ENCODE measurements around the gene P4HA2. TPM values are rescaled to one million over a fixed set of nuclear protein-coding genes. Genes with fewer than 3 reads are reported as not detected.
A peak's percentile ranks its signal among the peaks of the same experiment; 100 is the strongest.

The P4HA2 gene
- total RNA-seq, 2 experiments from 2014 or later, result 0.32 to 7.2 TPM

DNA sequence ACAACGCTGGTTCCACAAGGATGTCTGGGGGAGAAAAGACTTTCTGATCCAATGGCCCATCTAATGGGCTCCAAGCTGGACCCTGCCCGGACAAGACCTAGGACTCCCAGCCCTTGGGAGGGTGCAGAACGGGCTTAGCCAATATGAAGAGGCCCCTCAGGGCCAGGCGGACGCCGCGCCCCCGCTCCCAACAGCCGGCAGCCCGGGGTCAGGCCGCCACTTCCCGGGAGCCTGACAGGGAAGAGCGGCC lies 493 bp downstream of the P4HA2 start:
- DNase-seq (ENCODE audit: low spot score), result no peak
- no peak overlapping the region for H2AFZ ChIP-seq (ENCODE audit: low read length)
- peaks cover 52% of the 10 kb centered on the region for H3K4me1 ChIP-seq (ENCODE audit: insufficient read depth, low read length, poor library complexity, severe bottlenecking)
- no peak for TF ChIP-seq EZH2phosphoT487 (IDR thresholded peaks at IDR 0.05; ENCODE audit: borderline replicate concordance, low read depth, low read length)
- TF ChIP-seq, protein P1, sequence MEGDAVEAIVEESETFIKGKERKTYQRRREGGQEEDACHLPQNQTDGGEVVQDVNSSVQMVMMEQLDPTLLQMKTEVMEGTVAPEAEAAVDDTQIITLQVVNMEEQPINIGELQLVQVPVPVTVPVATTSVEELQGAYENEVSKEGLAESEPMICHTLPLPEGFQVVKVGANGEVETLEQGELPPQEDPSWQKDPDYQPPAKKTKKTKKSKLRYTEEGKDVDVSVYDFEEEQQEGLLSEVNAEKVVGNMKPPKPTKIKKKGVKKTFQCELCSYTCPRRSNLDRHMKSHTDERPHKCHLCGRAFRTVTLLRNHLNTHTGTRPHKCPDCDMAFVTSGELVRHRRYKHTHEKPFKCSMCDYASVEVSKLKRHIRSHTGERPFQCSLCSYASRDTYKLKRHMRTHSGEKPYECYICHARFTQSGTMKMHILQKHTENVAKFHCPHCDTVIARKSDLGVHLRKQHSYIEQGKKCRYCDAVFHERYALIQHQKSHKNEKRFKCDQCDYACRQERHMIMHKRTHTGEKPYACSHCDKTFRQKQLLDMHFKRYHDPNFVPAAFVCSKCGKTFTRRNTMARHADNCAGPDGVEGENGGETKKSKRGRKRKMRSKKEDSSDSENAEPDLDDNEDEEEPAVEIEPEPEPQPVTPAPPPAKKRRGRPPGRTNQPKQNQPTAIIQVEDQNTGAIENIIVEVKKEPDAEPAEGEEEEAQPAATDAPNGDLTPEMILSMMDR (conservative IDR thresholded peaks at IDR 0.05; ENCODE audit: low read length), result no peak
- no peaks in the 10 kb centered on the region for H3K9me2 ChIP-seq (ENCODE audit: insufficient read depth, low read length)
- BruUV-seq (replicated peaks), result no TSS peak
- no peaks in the 10 kb centered on the region for H3K79me2 ChIP-seq (ENCODE audit: insufficient read depth, low read depth, low read length)
- CTCF ChIA-PET (ENCODE audit: unreplicated experiment), result no interaction called here
- peak overlapping the region; percentile 55 for H3K4me3 ChIP-seq (ENCODE audit: low read depth, low read length, poor library complexity, severe bottlenecking)
- POLR2A ChIA-PET, result no interaction called here
- H3K9me3 ChIP-seq (ENCODE audit: low read length), result no peaks in the 10 kb centered on the region
- H3K36me3 ChIP-seq (ENCODE audit: insufficient read depth, low read length), result no peaks in the 10 kb centered on the region
- H4K20me1 ChIP-seq (ENCODE audit: insufficient read depth, low read length), result no peaks in the 10 kb centered on the region
- peak overlapping the region; percentile 51; the same call in 1 of the 2 replicates for H3K4me2 ChIP-seq (ENCODE audit: low read length)
- intact Hi-C loops (cut with micrococcal nuclease; ENCODE audit: unreplicated experiment), result no loop called here
- H3K27ac ChIP-seq (ENCODE audit: low read depth, low read length, poor library complexity, severe bottlenecking), result no peak overlapping the region

DNA sequence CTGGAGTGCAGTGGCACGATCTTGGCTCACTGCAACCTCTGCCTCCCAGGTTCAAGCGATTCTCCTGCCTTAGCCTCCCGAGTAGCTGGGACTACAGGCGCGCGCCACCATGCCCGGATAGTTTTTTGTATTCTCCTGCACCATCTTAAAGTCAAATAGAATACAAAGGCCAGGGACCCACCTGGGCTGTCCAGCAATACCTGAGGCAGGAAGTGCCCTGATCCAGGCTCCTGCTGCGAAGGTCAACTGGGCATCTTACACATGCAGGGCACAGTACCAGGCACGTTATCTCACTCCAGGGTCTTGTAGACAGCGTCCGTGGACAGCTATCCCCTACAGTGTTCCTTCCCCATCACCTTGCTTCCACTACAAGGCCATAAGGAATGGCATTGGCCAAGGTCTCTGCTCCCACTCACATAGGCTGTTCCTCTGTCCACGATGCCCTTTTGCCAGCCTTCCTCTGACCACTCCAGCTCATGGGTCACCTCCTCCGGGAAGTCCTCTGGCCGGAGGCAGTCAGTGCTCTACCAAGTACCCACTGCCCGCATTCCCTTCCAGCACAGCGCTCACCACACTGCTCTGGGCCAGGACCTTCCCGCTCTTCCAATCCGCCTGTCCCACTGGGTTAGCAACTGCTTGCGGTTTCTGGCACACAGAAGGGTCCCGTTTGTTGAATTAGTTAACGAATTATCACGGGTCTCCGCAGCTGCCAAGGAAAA lies 978 bp downstream of the P4HA2 start:
- Histone ChIP-seq H3K4me1 (ENCODE audit: insufficient read depth, low read length, poor library complexity, severe bottlenecking) (peaks cover 56% of the 10 kb centered on the region), H2AFZ (ENCODE audit: low read length) (no peak overlapping the region), H3K27ac (ENCODE audit: low read depth, low read length, poor library complexity, severe bottlenecking) (no peak overlapping the region), H3K4me3 (ENCODE audit: low read depth, low read length, poor library complexity, severe bottlenecking) (peak overlapping the region; percentile 55), H4K20me1 (ENCODE audit: insufficient read depth, low read length) (no peaks in the 10 kb centered on the region), H3K36me3 (ENCODE audit: insufficient read depth, low read length) (no peaks in the 10 kb centered on the region), H3K9me3 (ENCODE audit: low read length) (no peaks in the 10 kb centered on the region), H3K9me2 (ENCODE audit: insufficient read depth, low read length) (no peaks in the 10 kb centered on the region), H3K79me2 (ENCODE audit: insufficient read depth, low read depth, low read length) (no peaks in the 10 kb centered on the region), H3K4me2 (ENCODE audit: low read length) (no peak overlapping the region)
- no TSS peak for BruUV-seq (replicated peaks)
- DNase-seq (ENCODE audit: low spot score), result no peak
- intact Hi-C loops (cut with micrococcal nuclease; ENCODE audit: unreplicated experiment), result no loop called here
- ChIA-PET POLR2A (interaction anchor here (1.9 kb wide), 1 partner anchor 20 kb away, joined by 7 read pairs; no protein-coding TSS in a partner anchor), CTCF (ENCODE audit: unreplicated experiment) (no interaction called here)
- TF ChIP-seq EZH2phosphoT487 (IDR thresholded peaks at IDR 0.05; ENCODE audit: borderline replicate concordance, low read depth, low read length), result no peak
- TF ChIP-seq, protein P1 (conservative IDR thresholded peaks at IDR 0.05; ENCODE audit: low read length), result no peak
